ENCODE measurements around the gene ATP11A. TPM values are rescaled to one million over a fixed set of nuclear protein-coding genes. Genes with fewer than 3 reads are reported as not detected.

The ATP11A gene
- total RNA-seq, 1 donor from 2014 or later, result 377 TPM

- Histone ChIP-seq H3K36me3 (no peaks in the 10 kb centered on the region), H3K9me3 (no peaks in the 10 kb centered on the region), H3K4me1 (peaks cover 47% of the 10 kb centered on the region), H3K27ac (peak overlapping the region; percentile 36), H3K4me3 (no peak overlapping the region), H3K27me3 (no peaks in the 10 kb centered on the region)
- no peak for TF ChIP-seq CTCF (IDR thresholded peaks at IDR 0.05)
- DNase-seq (no peak), ATAC-seq (no peak)
- intact Hi-C loops (cut with DNase I), result no loop called here
Observed at GRCh38 chr13:112715715-112716460, 26.1 kb downstream of the ATP11A start.

DNA sequence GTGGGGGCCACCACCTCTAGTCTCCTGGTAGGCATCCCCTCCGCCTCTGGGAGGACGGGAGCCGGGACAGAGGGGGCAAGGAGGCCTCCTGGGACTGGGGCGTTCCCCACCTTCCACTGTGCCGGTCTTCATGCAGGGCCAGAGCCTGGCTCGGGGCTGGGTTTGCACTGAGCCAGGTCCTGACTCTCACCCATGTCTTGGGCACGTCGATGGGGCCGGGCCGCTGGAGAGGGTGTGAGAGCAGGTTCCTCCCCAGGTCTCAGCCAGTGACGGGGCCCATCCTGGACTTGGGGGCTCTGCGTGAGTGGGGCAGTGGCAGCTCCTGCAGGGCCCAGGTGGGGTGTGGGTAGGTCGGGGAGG, 26.6 kb downstream of the ATP11A start:
- TF ChIP-seq CTCF (IDR thresholded peaks at IDR 0.05), result no peak
- DNase-seq (no peak), ATAC-seq (no peak)
- H3K27ac ChIP-seq, result peak overlapping the region; percentile 36
- intact Hi-C loops (cut with DNase I), result no loop called here
- no peak overlapping the region for H3K4me3 ChIP-seq
- H3K4me1 ChIP-seq, result peaks cover 47% of the 10 kb centered on the region
- H3K36me3 ChIP-seq, result no peaks in the 10 kb centered on the region
- H3K9me3 ChIP-seq, result no peaks in the 10 kb centered on the region
- no peaks in the 10 kb centered on the region for H3K27me3 ChIP-seq

GRCh38 chr13:112716841-112717520, 27.1 kb downstream of the ATP11A start:
- ATAC-seq, result peak; percentile 48

GRCh38 chr13:112718318-112718717, 28.5 kb downstream of the ATP11A start:
- Histone ChIP-seq H3K9me3 (no peaks in the 10 kb centered on the region), H3K36me3 (no peaks in the 10 kb centered on the region), H3K27me3 (no peaks in the 10 kb centered on the region), H3K4me1 (peaks cover 46% of the 10 kb centered on the region), H3K27ac (no peak overlapping the region), H3K4me3 (no peak overlapping the region)
- intact Hi-C loops (cut with DNase I), result no loop called here
- ATAC-seq, result no peak
- TF ChIP-seq CTCF (IDR thresholded peaks at IDR 0.05), result no peak
- no peak for DNase-seq

More at GRCh38 chr13:112716841-112717520, 27.1 kb downstream of the ATP11A start:
- no peaks in the 10 kb centered on the region for H3K27me3 ChIP-seq
- H3K4me3 ChIP-seq, result no peak overlapping the region
- no peaks in the 10 kb centered on the region for H3K9me3 ChIP-seq
- intact Hi-C loops (cut with DNase I), result no loop called here
- DNase-seq, result peak; percentile 64
- no peaks in the 10 kb centered on the region for H3K36me3 ChIP-seq
- peak overlapping the region; percentile 36 for H3K27ac ChIP-seq
- H3K4me1 ChIP-seq, result peaks cover 48% of the 10 kb centered on the region
- no peak for TF ChIP-seq CTCF (IDR thresholded peaks at IDR 0.05)

DNA sequence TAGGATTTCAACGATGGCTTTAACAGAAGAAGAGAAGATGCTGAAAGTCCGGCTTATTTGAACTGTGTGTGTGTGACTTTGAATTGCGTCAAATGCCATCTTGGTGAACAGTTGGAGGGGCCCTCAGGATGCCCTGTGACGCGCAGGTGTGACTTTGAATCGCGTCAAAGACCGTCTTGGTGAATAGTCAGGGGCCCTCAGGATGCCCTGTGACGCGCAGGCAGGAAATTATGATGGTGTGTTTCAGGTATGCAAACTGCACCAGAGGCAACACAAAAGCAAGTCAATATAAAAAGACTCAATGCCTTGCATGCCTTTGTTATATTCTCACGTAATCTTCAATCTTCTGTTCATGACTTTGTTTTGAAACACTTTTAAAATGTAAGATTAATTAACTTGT, 29.2 kb downstream of the ATP11A start:
- H3K4me3 ChIP-seq, result no peak overlapping the region

More for the DNA sequence above, 29.2 kb downstream of the ATP11A start:
- TF ChIP-seq CTCF (IDR thresholded peaks at IDR 0.05), result no peak
- Histone ChIP-seq H3K36me3 (no peaks in the 10 kb centered on the region), H3K27me3 (no peaks in the 10 kb centered on the region), H3K4me1 (peaks cover 47% of the 10 kb centered on the region), H3K9me3 (no peaks in the 10 kb centered on the region), H3K27ac (no peak overlapping the region)
- ATAC-seq, result no peak
- DNase-seq, result no peak
- intact Hi-C loops (cut with DNase I), result no loop called here

Measured in upper lobe of right lung (tissue), 1 donor.